Measurements from ENCODE around the gene ANKRD33.

DNA sequence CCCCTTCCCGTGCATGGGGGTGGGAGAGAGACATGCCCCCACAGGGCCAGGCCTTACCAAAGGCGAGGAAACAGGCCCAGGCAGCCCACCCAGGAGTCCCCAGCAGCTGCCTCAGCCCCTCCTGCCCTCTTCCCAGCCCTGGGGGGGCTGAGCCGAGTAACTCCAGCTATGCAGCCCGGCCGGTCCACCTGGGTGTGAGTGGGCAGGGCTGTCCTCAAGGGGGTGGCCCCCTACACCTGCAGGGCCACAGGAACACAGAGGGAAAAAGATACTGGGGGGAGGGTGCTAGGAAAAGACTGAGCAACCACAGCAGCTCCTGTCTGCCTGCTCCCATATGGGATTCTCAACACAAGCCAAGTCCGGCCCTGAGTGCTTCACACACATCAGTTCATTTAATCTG, 46.9 kb upstream of the ANKRD33 start:
- TF ChIP-seq, protein P1, sequence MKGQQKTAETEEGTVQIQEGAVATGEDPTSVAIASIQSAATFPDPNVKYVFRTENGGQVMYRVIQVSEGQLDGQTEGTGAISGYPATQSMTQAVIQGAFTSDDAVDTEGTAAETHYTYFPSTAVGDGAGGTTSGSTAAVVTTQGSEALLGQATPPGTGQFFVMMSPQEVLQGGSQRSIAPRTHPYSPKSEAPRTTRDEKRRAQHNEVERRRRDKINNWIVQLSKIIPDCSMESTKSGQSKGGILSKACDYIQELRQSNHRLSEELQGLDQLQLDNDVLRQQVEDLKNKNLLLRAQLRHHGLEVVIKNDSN (IDR thresholded peaks at IDR 0.05; ENCODE audit: borderline replicate concordance, low read depth): no peak
- TF ChIP-seq, protein P2, sequence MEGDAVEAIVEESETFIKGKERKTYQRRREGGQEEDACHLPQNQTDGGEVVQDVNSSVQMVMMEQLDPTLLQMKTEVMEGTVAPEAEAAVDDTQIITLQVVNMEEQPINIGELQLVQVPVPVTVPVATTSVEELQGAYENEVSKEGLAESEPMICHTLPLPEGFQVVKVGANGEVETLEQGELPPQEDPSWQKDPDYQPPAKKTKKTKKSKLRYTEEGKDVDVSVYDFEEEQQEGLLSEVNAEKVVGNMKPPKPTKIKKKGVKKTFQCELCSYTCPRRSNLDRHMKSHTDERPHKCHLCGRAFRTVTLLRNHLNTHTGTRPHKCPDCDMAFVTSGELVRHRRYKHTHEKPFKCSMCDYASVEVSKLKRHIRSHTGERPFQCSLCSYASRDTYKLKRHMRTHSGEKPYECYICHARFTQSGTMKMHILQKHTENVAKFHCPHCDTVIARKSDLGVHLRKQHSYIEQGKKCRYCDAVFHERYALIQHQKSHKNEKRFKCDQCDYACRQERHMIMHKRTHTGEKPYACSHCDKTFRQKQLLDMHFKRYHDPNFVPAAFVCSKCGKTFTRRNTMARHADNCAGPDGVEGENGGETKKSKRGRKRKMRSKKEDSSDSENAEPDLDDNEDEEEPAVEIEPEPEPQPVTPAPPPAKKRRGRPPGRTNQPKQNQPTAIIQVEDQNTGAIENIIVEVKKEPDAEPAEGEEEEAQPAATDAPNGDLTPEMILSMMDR (IDR thresholded peaks at IDR 0.05): no peak
- TF ChIP-seq POLR2AphosphoS5 (IDR thresholded peaks at IDR 0.05; ENCODE audit: low read depth, low read length) (no peak), SMC3 (IDR thresholded peaks at IDR 0.05; ENCODE audit: low read depth, low read length) (no peak), JUND (IDR thresholded peaks at IDR 0.05) (no peak), TCF12 (IDR thresholded peaks at IDR 0.05) (no peak)

All from SK-N-SH (cell line).